ENCODE data around the gene CTNNA3.

The CTNNA3 gene

GRCh38 chr10:66842371-66842770, 853.6 kb downstream of the CTNNA3 start:
- DNase-seq: no peak

GRCh38 chr10:66838656-66839055, 857.3 kb downstream of the CTNNA3 start:
- DNase-seq: no peak

DNA sequence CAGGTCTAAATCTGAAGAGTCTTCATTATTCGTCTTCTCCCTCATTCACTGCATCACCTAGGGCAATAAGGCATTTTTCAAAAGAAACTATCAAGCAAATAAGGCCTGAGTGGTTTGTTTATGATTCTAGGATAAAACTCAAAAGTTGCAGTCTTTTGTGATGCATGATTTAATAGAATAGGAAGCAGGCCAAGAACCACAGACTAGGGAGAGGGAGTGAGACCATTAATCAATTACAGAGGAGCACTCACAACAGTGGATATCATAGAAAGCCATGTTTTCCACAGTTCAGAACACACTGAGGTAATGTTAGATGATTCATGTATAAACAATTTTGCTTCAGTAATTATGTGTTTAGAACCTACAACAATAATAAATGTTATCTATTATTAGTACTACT, 858.0 kb downstream of the CTNNA3 start:
- DNase-seq: no peak

GRCh38 chr10:66837335-66837734, 858.7 kb downstream of the CTNNA3 start:
- no peak for DNase-seq

GRCh38 chr10:66836771-66837170, 859.2 kb downstream of the CTNNA3 start:
- no peak for DNase-seq

DNA sequence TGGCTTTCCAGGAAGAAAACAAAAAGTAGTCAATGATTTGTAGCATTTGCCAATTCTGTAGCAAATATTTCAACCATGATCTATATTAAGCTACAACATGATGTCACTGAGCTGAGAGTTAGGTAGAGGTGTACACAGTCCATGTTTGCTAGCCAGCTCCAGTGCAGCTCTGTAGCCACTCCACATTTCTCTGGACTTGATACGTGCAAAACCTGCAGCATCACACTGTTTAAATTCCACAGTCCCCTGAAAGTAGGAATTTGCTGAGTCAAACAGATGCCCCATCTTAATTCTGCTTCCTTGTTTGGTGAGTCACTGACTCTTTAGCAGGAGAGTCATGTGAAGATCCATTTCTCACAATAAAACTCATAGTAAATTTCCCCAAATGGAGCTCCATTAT, 859.9 kb downstream of the CTNNA3 start:
- no peak for DNase-seq

DNA sequence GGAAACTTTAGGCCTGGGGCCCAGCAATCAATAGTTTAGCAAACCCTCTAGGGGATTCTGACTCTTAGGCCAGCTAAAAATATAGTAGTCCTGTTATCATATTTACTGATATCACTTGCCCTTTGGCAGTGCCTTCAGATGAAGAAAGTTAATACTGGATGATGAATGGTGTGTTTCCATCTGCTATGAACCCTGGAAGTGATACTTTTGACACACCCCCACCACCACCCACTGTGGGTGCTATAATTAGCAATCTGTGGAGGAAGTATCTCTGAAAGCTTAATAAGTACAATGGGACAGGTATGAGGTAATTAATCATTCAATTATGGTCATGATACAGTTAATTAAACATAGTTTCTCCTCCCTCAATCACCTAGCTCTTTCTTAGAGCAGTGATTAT, 860.6 kb downstream of the CTNNA3 start:
- DNase-seq: no peak

DNA sequence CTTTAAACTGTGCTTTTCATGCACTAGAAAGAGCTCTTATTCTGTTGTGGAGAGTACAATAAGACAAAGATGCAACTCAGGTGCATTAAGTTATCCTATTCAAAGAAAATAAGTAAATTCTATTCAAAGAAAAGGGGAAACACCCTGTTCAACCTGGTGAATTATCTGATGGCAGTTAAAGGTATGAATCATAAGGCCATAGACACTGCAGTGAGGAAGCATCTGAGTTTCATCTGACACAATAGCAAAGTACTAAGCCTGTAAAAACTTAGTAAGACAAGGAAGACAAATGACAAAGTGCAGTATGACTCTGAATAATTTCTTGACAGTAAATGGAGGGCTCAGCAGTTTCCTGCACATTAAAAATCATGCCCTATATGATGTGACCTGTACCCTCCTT, 861.2 kb downstream of the CTNNA3 start:
- no peak for DNase-seq

DNA sequence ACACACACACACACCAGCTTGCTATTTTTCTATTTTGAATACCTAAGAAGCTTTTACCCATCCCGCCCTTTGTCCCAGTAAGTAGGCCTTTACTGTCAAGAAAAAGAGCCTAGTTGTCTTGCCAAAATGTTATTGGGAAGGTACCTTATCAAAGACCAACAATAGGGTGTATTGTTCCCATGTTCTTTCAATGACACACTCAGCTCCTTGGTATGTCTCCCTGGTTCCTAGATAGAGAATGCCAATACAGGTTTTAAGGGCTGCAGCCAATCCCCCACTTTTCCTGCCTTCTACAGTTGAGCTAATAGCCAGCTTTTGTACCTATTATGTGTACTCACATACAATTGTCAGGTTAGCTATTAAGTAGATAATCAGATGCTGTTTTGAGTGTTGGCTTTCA, 862.1 kb downstream of the CTNNA3 start:
- no peak for DNase-seq

DNA sequence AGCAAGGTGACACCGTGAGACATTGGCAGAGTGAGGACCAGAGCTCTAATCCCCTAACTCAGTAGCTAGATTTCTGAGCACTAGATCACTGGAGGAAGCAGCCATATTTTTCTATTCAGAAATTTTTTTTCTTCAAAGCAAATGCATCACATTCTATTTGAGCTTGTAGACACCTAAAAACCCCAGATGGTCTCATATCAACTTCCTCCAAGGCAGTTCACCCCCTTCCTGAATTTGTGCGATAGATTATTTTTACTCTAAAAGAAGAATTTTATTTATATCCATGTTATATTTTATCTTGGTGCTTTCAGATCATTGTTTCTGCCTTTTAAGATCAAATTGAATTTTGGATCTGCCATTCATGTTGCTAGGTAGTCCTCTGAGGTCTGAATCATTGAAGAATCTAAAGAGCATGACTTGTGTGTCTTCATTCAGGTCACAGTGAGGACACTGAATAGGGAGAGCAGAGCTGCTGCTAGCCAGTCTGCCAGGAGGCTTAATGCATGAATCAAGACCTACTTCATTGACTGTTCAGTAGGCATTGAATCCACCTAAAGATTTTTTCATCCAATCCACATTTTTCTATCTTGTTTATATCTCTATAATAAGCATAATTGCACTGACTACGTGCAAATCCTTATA, 863.1 kb downstream of the CTNNA3 start:
- no peak for DNase-seq

DNA sequence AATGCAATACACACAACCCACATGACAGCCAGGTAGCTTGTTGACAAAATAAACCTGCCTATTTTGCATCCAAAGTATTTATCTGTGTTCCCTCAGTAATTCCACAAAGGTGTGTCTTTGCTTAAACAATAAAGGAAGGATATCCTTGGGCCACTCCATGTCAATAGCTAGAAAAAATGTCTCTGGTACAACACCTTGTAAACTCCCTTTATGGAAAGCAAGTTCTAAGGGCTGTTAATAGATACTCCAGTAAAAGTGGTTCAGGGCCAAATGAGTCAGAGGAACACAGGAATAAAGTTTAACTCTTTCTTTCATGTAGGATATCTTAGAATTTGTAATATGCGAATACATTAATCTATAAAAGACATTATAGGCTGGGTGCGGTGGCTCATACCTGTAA, 867.0 kb downstream of the CTNNA3 start:
- DNase-seq: no peak

- no peak for DNase-seq
These were observed 868.6 kb downstream of the CTNNA3 start for GRCh38 chr10:66827353-66827752.

DNA sequence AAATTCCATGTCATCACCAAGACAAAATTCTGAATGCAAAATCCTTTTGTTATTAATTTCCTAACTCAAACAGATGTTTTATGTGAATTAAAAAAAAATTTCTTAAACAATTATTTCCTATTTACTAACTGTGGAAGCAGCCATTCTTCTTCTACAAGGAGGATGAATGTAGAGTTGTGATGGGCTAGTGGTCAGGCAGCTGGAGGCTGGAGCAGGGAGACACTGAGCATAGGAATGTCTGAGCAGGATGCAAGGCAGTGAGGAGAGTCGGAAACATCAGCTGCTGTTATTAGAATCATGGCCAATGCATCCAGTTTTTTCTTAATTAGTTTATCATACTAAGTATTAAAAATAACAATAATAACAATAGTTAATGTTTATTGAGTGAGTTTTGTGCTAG, 872.7 kb downstream of the CTNNA3 start:
- no peak for DNase-seq

- no peak for DNase-seq
These were observed 873.2 kb downstream of the CTNNA3 start for GRCh38 chr10:66822801-66823200.

DNA sequence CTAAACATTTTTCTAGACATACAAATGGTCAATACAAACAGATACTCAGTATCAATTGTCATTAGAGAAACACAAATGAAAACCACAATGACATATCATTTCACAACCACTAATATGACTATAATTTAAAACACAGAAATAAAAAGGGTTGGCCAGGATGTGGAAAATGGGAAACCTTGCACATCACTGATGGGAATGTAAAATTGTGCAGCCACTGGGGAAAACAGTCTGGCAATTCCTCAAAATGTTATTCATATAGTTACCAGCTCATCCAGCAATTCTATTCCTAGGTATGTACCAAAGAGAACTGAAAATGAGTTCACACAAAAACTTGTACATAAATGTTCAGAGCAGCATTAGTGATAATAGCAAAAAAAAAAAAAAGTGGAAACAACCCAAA, 876.3 kb downstream of the CTNNA3 start:
- no peak for DNase-seq

DNA sequence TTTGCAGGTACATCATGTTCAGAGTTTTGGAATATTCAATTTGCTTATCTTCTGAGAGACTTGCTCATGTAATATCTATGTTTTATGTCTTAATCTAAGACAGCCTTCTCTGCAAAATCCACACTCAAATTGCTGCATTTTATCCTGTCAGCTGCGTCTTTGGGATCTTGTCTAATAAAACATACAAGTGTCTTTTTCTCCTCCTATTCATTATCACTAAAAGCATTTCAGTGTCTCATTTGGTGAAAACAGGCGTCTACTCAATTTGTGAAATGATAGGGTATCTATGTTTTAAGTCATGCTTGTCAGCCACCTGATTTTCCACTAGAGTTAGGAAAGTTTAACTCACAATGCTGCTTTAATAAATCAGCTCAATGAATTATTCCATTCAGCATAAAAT, 882.9 kb downstream of the CTNNA3 start:
- DNase-seq: no peak

- DNase-seq: no peak
These were observed 884.8 kb downstream of the CTNNA3 start for GRCh38 chr10:66811211-66811610.

GRCh38 chr10:66809402-66809801, 886.6 kb downstream of the CTNNA3 start:
- no peak for DNase-seq

- DNase-seq: no peak
These were observed 890.4 kb downstream of the CTNNA3 start for GRCh38 chr10:66805612-66806011.

DNA sequence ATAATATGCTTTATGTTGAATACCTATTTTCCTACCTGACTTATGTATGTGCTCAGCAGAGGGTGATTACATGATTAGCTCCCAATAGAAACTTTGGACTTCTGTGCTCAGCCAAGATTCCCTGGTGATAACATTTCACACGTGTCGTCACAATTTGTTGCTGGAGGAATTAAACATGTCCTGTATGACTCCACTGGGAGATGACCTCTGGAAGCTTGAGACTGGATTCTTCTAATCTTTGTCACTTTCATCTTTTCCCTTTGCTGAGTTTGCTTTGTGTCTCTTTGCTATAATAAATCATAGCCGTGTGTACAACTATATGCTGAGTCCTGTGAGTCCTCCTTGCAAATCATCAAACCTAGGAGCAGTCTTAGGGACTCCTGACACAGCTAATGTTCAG, 891.0 kb downstream of the CTNNA3 start:
- DNase-seq: no peak

DNA sequence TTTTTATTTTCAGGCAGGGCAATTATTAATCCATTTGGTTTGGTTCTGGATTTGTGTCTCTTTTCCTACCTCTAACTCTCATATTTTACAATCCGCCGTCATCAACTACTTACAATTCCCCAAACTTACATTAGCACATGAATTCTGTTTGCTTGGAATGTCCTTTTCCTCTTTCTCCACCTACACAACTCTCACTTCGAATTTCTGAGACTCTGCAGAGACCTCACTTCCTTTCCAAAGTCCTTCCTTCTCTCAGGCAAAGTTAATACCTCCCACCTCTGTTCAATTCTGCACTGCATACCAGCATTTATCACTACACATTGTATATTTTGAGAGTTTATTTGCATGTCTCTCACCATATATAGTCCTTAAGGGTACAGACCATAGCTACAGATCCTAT, 892.8 kb downstream of the CTNNA3 start:
- no peak for DNase-seq

- DNase-seq: no peak
These were observed 896.5 kb downstream of the CTNNA3 start for GRCh38 chr10:66799474-66799873.

DNA sequence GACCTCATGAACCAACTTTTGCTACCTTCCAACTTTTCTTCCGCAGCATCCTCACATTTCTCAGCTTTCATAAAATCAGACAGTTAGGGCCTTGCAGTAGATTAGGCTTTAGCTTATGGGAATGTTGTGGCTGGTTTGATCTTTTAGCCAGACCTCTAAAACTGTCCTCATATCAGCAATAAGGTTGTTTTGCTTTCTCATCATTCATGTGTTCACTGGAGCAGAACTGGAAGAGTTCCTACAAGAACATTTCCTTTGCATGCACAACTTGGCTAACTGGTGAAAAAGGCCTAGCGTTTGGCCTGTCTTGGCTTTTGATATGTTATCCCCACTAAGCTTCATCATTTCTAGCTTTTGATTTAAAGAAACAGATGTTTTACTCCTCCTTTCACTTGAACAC, 900.1 kb downstream of the CTNNA3 start:
- DNase-seq: no peak

DNA sequence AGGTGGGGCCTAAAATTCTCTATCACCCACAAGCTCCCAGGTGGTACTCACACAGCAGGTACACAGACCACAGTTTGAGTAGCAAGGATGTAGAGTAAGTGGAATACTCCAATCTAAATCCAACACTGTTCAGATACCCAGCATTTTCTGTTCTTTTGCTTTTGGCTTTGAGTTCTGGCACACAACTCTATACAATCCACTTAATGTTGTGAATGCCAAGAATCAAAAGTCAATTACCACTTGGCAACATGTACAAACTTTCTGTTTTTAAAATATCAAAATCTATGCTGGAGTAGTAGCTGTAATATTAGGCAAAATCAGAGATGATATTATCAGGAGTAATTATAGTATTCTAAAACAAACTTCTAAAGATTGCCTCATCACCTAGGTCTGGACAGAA, 903.6 kb downstream of the CTNNA3 start:
- DNase-seq: no peak

- DNase-seq: no peak
These were observed 907.6 kb downstream of the CTNNA3 start for GRCh38 chr10:66788178-66788987.
